DND-41 (cell line): ENCODE results near the gene ENO4.

Source experiments
- ATAC-seq: fragments of 200-7000 bp; cut with Tn5 transposase; 3 replicates; pipeline ENCODE4 v1.9.1; 2021; ENCODE audit warnings: low read depth; ENCODE audit not compliant: insufficient read depth
- DNase-seq: peaks from one replicate; pipeline ENCODE4 v3.0.0-alpha.2; 2020
- H2AFZ ChIP-seq: 2 replicates; pipeline ENCODE4 v1.6.0; 2012; ENCODE audit warnings: low read depth, low read length
- H3K27ac ChIP-seq: 2 replicates; pipeline ENCODE4 v1.5.1; 2012; ENCODE audit warnings: low read length, inconsistent platforms
- H3K27me3 ChIP-seq: fragments of 200-600 bp; sonication (generic); 2 replicates; pipeline ENCODE4 v1.6.0; 2012; ENCODE audit warnings: low read length, mild to moderate bottlenecking, inconsistent platforms; ENCODE audit not compliant: insufficient read depth, poor library complexity
- H3K36me3 ChIP-seq: 2 replicates; pipeline ENCODE4 v1.5.1; 2012; ENCODE audit warnings: low read length, inconsistent platforms; ENCODE audit not compliant: insufficient read depth
- H3K4me1 ChIP-seq: 2 replicates; pipeline ENCODE4 v1.5.1; 2012; ENCODE audit warnings: mild to moderate bottlenecking, low read length; ENCODE audit not compliant: insufficient read depth
- H3K4me2 ChIP-seq: 2 replicates; pipeline ENCODE4 v1.6.0; 2012; ENCODE audit warnings: mild to moderate bottlenecking, moderate library complexity, low read length, inconsistent platforms; ENCODE audit not compliant: insufficient read depth
- H3K4me3 ChIP-seq, 2 experiments: fragments of 200-600 bp in 1 of 2; shearing (Covaris generic) in 1 of 2; 2 replicates each; pipeline ENCODE4 v1.5.1; 2012 to 2016; ENCODE audit warnings: inconsistent platforms in 2 of 2, low read length in 2 of 2, mild to moderate bottlenecking in 2 of 2, low read depth in 1 of 2, moderate library complexity in 1 of 2
- H3K79me2 ChIP-seq: 2 replicates; pipeline ENCODE4 v1.6.0; 2012; ENCODE audit warnings: low read length, inconsistent platforms; ENCODE audit not compliant: insufficient read depth
- H3K9ac ChIP-seq: 2 replicates; pipeline ENCODE4 v1.6.0; 2012; ENCODE audit warnings: low read depth, mild to moderate bottlenecking, inconsistent platforms, low read length, moderate library complexity
- H3K9me3 ChIP-seq: 2 replicates; pipeline ENCODE4 v1.5.1; 2012; ENCODE audit warnings: low read length, moderate library complexity, mild to moderate bottlenecking, inconsistent platforms; ENCODE audit not compliant: insufficient read depth, severe bottlenecking
- H4K20me1 ChIP-seq: 2 replicates; pipeline ENCODE4 v1.6.0; 2012; ENCODE audit warnings: low read length; ENCODE audit not compliant: insufficient read depth
- EZH2 ChIP-seq: IDR thresholded peaks from 3 replicates; pipeline ENCODE4 v1.6.1; 2012; ENCODE audit warnings: borderline replicate concordance, low read depth, mild to moderate bottlenecking, moderate library complexity, low read length, inconsistent platforms; ENCODE audit not compliant: severe bottlenecking
- TF ChIP-seq, protein P1 (sequence below): IDR thresholded peaks from 2 replicates; pipeline ENCODE4 v1.5.1; 2012; ENCODE audit warnings: borderline replicate concordance, low read length, moderate library complexity, mild to moderate bottlenecking; ENCODE audit not compliant: poor library complexity, severe bottlenecking; ENCODE audit errors: extremely low read depth

Gene ENO4

GRCh38 chr10:116808706-116809105 lies 40.6 kb upstream of the ENO4 start:
- Histone ChIP-seq H3K27ac (no peak overlapping the region), H3K79me2 (no peaks in the 10 kb centered on the region), H3K36me3 (no peaks in the 10 kb centered on the region), H2AFZ (no peak overlapping the region), H3K27me3 (no peaks in the 10 kb centered on the region), H3K4me1 (no peaks in the 10 kb centered on the region), H4K20me1 (no peaks in the 10 kb centered on the region), H3K9ac (no peak overlapping the region), H3K4me2 (no peak overlapping the region), H3K4me3 (no peak overlapping the region), H3K9me3 (no peaks in the 10 kb centered on the region)
- DNase-seq (no peak), ATAC-seq (no peak)
- TF ChIP-seq, protein P1, sequence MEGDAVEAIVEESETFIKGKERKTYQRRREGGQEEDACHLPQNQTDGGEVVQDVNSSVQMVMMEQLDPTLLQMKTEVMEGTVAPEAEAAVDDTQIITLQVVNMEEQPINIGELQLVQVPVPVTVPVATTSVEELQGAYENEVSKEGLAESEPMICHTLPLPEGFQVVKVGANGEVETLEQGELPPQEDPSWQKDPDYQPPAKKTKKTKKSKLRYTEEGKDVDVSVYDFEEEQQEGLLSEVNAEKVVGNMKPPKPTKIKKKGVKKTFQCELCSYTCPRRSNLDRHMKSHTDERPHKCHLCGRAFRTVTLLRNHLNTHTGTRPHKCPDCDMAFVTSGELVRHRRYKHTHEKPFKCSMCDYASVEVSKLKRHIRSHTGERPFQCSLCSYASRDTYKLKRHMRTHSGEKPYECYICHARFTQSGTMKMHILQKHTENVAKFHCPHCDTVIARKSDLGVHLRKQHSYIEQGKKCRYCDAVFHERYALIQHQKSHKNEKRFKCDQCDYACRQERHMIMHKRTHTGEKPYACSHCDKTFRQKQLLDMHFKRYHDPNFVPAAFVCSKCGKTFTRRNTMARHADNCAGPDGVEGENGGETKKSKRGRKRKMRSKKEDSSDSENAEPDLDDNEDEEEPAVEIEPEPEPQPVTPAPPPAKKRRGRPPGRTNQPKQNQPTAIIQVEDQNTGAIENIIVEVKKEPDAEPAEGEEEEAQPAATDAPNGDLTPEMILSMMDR: no peak
- no peak for TF ChIP-seq EZH2

- no peak overlapping the region for H2AFZ ChIP-seq
- no peak for ATAC-seq
- no peaks in the 10 kb centered on the region for H4K20me1 ChIP-seq
- TF ChIP-seq, protein P1: peak; percentile 39
- TF ChIP-seq EZH2: no peak
- H3K79me2 ChIP-seq: no peaks in the 10 kb centered on the region
- no peaks in the 10 kb centered on the region for H3K4me1 ChIP-seq
- H3K4me2 ChIP-seq: no peak overlapping the region
- no peak overlapping the region for H3K9ac ChIP-seq
- H3K9me3 ChIP-seq: no peaks in the 10 kb centered on the region
- H3K4me3 ChIP-seq: no peak overlapping the region
- H3K36me3 ChIP-seq: no peaks in the 10 kb centered on the region
- no peak for DNase-seq
- H3K27me3 ChIP-seq: no peaks in the 10 kb centered on the region
- no peak overlapping the region for H3K27ac ChIP-seq
These were observed 39.7 kb upstream of the ENO4 start for GRCh38 chr10:116809483-116810119.

GRCh38 chr10:116810120-116810500 lies 39.2 kb upstream of the ENO4 start:
- no peaks in the 10 kb centered on the region for H4K20me1 ChIP-seq
- H3K9ac ChIP-seq: no peak overlapping the region
- no peak for TF ChIP-seq EZH2
- TF ChIP-seq, protein P1: no peak
- DNase-seq (no peak), ATAC-seq (no peak)
- no peaks in the 10 kb centered on the region for H3K9me3 ChIP-seq
- no peaks in the 10 kb centered on the region for H3K4me1 ChIP-seq
- no peaks in the 10 kb centered on the region for H3K27me3 ChIP-seq
- no peak overlapping the region for H3K4me2 ChIP-seq
- no peaks in the 10 kb centered on the region for H3K36me3 ChIP-seq
- H3K27ac ChIP-seq: no peak overlapping the region
- H2AFZ ChIP-seq: no peak overlapping the region
- H3K79me2 ChIP-seq: no peaks in the 10 kb centered on the region
- H3K4me3 ChIP-seq: no peak overlapping the region

- Histone ChIP-seq H3K4me3 (no peak overlapping the region), H3K27ac (no peak overlapping the region), H4K20me1 (no peaks in the 10 kb centered on the region), H3K36me3 (no peaks in the 10 kb centered on the region), H3K79me2 (no peaks in the 10 kb centered on the region), H3K9me3 (no peaks in the 10 kb centered on the region), H3K4me2 (no peak overlapping the region), H3K27me3 (no peaks in the 10 kb centered on the region), H3K9ac (no peak overlapping the region), H3K4me1 (no peaks in the 10 kb centered on the region), H2AFZ (no peak overlapping the region)
- no peak for ATAC-seq
- DNase-seq: no peak
- TF ChIP-seq EZH2: no peak
- TF ChIP-seq, protein P1: no peak
These were observed 38.4 kb upstream of the ENO4 start for GRCh38 chr10:116810895-116811294.
